Activated T-helper 1 cell treated with Interleukin-2 at 50 U/mL for 16 hours (primary cell): ENCODE data around the gene ESRRA.

Source experiments
- DNase-seq: peaks from one replicate; pipeline ENCODE4 v3.0.0-alpha.2; 2020; ENCODE audit warnings: low read depth

ESRRA gene

GRCh38 chr11:64352099-64352994, 47.0 kb downstream of the ESRRA start:
- DNase-seq = no peak

- no peak for DNase-seq
These were observed 47.8 kb downstream of the ESRRA start for GRCh38 chr11:64352995-64353714.

GRCh38 chr11:64353715-64354506, 48.6 kb downstream of the ESRRA start:
- DNase-seq = no peak

GRCh38 chr11:64355078-64355940, 50.0 kb downstream of the ESRRA start:
- no peak for DNase-seq

- no peak for DNase-seq
These were observed 51.4 kb downstream of the ESRRA start for GRCh38 chr11:64356498-64357411.

- no peak for DNase-seq
These were observed 52.1 kb downstream of the ESRRA start for GRCh38 chr11:64357446-64357845.

GRCh38 chr11:64357904-64358535, 52.7 kb downstream of the ESRRA start:
- DNase-seq = peak; percentile 41

- no peak for DNase-seq
These were observed 53.2 kb downstream of the ESRRA start for GRCh38 chr11:64358536-64358906.

- DNase-seq = peak; percentile 40
These were observed 53.8 kb downstream of the ESRRA start, which contains the start of gene RPS6KA4 for GRCh38 chr11:64358907-64359711. Gene RPS6KA4, plus strand, starts transcription at chr11:64359162. Its CDS starts 74 bp downstream, at chr11:64359236.

GRCh38 chr11:64359712-64360445, 54.6 kb downstream of the ESRRA start:
- DNase-seq = no peak

GRCh38 chr11:64360448-64360921, 55.2 kb downstream of the ESRRA start:
- DNase-seq = no peak

- DNase-seq = no peak
These were observed 56.3 kb downstream of the ESRRA start for GRCh38 chr11:64361659-64362058.

- DNase-seq = no peak
These were observed 57.0 kb downstream of the ESRRA start for GRCh38 chr11:64362339-64362738.

GRCh38 chr11:64364435-64364834, 59.1 kb downstream of the ESRRA start:
- no peak for DNase-seq

- DNase-seq = no peak
These were observed 59.6 kb downstream of the ESRRA start for GRCh38 chr11:64364911-64365310.
